GM23338 (cell line): ENCODE results near the gene ZIC5.

ENCODE experiments used
- CREB1 ChIP-seq: fragments of 250-450 bp; sonication (Bioruptor Pico); IDR thresholded peaks from 2 replicates; pipeline ENCODE4 v1.5.0; 2020; ENCODE audit warnings: low read depth, mild to moderate bottlenecking, moderate library complexity
- CTCF ChIP-seq, 2 experiments: fragments of 200-600 bp in 1 of 2; sonication (generic) in 1 of 2; conservative IDR thresholded peaks; 2 replicates each; pipeline versions ENCODE4 v1.5.1 to v1.6.1; 2016 to 2017; ENCODE audit warnings: antibody characterized with exemption in 2 of 2, low read depth in 2 of 2, mild to moderate bottlenecking in 2 of 2, moderate library complexity in 1 of 2
- ETS1 ChIP-seq: IDR thresholded peaks from 2 replicates; pipeline ENCODE4 v1.6.1; 2016; ENCODE audit warnings: antibody characterized with exemption
- EZH2 ChIP-seq: fragments of 200-600 bp; sonication (generic); IDR thresholded peaks from one replicate; pipeline ENCODE4 v1.8.0; 2017; ENCODE audit warnings: antibody characterized with exemption, mild to moderate bottlenecking, low read depth; ENCODE audit not compliant: unreplicated experiment
- EZH2phosphoT487 ChIP-seq: fragments of 200-600 bp; sonication (generic); IDR thresholded peaks from one replicate; pipeline ENCODE4 v1.8.1; 2018; ENCODE audit warnings: antibody characterized with exemption; ENCODE audit not compliant: unreplicated experiment
- JUNB ChIP-seq: IDR thresholded peaks from one replicate; pipeline ENCODE4 v1.6.1; 2016; ENCODE audit warnings: antibody characterized with exemption; ENCODE audit not compliant: unreplicated experiment
- NANOG ChIP-seq: IDR thresholded peaks from 2 replicates; pipeline ENCODE4 v1.6.1; 2016; ENCODE audit warnings: antibody characterized with exemption, borderline replicate concordance
- POLR2AphosphoS5 ChIP-seq: IDR thresholded peaks from 2 replicates; pipeline ENCODE4 v1.6.1; 2016; ENCODE audit warnings: antibody characterized with exemption, low read depth
- REST ChIP-seq: IDR thresholded peaks from one replicate; pipeline ENCODE4 v1.6.1; 2018; ENCODE audit warnings: antibody characterized with exemption; ENCODE audit not compliant: unreplicated experiment
- STAT1 ChIP-seq: IDR thresholded peaks from one replicate; pipeline ENCODE4 v1.6.1; 2016; ENCODE audit warnings: antibody characterized with exemption; ENCODE audit not compliant: unreplicated experiment
- ZNF114 ChIP-seq: fragments of 250-450 bp; sonication (Bioruptor Pico); IDR thresholded peaks from 2 replicates; pipeline ENCODE4 v1.5.0; 2020; ENCODE audit warnings: mild to moderate bottlenecking, moderate library complexity
- ZNF331 ChIP-seq: fragments of 250-450 bp; sonication (Bioruptor Pico); IDR thresholded peaks from 2 replicates; pipeline ENCODE4 v1.5.0; 2020; ENCODE audit warnings: low read depth, mild to moderate bottlenecking, moderate library complexity
- ZNF462 ChIP-seq: fragments of 250-450 bp; sonication (Bioruptor Pico); IDR thresholded peaks from 2 replicates; pipeline ENCODE4 v1.5.0; 2020; ENCODE audit warnings: mild to moderate bottlenecking, moderate library complexity

- TF ChIP-seq JUNB (no peak), CTCF (conservative IDR thresholded peaks at IDR 0.05; ENCODE audit: low read depth in 2 of 2) (no peak), REST (no peak), POLR2AphosphoS5 (no peak), STAT1 (no peak), NANOG (no peak), CREB1 (CRISPR knock-in tag) (no peak), EZH2phosphoT487 (no peak), EZH2 (no peak), ZNF462 (CRISPR knock-in tag) (no peak), ZNF114 (CRISPR knock-in tag) (no peak), ETS1 (no peak), ZNF331 (CRISPR knock-in tag) (no peak)
Observed at GRCh38 chr13:99986741-99987140, 15.2 kb upstream of the ZIC5 start.
